Activated CD8-positive, alpha-beta memory T cell treated with anti-CD3 and anti-CD28 coated beads, Interleukin-2, amount 50 U/mL, for 1 hour (primary cell): ENCODE data around the gene CDCP1.

Experiments
- DNase-seq: peaks from one replicate; pipeline ENCODE4 v3.0.0-alpha.2; 2020; ENCODE audit errors: extremely low read depth

The CDCP1 gene

DNA sequence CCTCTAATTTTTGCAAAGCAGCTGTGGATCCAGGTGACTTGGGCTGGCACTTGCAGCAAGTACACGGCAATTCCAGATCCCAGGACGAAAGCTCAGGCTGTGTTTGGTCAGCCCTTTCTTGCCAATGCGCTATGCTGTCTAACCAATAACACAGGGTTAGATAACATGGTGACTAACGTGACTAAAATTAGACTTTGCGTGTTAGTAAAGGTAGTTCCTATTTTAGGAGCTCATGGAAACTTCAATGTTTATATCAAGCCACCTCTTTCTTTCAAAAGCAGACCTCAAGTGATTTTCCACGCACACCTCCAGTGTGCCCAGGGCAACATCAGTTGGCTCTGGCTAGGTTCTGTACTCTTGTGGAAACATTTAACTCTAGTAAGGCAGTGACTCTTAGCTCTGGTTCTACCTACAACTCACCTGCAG, 32.5 kb downstream of the CDCP1 start:
- no peak for DNase-seq

DNA sequence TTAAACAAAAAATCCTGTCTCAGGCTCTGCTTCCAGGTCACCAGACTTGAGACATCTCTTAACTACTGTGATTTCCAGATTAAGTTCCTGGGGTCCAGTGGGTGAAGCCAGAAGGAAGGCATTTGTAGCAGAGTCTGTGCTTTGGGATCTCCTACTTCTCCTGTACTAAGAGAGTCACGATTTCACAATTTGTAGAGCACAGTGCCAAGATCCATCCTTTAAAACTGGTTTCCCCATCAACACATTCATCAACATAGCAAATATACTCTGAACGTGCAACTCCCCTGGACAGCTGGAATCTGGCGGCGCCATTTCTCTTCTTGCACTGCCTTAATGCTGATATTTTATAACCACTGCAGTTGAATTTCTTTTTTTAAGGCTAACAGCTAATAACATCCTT, 33.2 kb downstream of the CDCP1 start:
- DNase-seq = no peak

DNA sequence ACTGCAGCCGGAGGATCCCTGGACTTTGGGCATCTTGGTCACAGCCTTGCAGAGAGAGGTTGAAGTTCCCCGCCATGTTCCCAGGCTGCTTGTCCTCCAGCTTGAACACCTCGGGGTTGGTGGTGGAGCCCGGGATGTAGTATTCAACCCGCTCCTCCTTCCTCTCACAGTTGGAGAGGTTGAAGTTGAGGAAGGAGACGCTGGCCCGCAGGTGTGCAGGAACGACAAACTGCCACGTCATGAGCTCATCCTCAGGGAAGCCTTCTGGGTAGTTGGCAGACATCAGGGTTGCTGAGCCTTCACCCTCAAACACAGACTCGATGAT, 35.7 kb downstream of the CDCP1 start:
- no peak for DNase-seq

DNA sequence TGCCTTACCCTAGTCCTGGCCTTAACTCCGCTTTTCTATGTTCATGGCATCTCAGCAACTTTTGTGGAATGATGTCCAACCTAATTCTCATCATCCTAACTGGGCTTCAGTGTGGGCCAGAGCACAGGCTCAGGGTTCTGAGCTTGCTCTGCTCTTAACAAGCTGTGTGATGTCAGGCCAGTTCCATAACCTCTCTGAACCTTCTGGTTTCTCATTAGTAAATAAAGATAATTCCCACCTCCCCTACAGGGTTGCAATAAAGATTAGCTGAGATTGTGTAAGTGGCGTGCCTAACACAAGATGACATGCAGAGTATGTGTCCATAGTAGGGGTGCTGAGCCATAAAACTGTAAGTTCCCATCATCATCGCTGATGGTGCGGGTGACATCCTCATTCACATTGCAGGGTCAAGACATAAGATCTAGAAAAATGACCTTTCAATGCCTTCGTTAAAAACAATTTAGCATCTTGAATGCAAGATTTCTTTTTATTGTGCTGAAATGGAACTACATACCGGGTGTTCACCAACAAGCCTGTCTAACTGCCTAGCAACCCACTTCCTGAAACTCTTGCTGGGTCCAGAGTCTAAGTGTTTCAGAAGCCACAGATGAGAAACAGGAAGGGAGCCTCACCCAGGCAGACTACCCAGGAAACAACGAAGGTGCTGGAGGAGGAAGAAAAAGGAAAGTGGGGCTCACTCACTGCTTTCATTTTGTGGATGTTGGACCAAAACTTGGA, 36.2 kb downstream of the CDCP1 start:
- DNase-seq = peak; percentile 11

DNA sequence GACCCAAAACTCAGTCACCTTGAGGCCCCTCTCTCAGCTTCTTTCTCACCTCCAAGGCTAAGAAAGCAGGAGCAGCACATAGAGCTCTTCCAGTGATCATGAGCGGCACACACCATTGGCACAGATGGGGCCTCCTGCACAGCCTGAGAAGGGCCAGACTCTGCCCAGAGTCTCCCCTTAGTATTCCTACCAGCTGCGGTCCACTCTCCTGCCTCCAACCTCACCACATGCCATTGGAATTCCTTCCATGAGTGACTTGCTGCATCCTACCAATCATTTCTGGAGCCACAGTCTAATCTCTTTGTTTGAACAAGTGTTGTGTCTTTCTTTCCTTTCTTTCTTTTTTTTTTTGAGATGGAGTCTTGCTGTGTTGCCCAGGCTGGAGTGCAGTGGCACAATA, 39.3 kb downstream of the CDCP1 start:
- DNase-seq = no peak

DNA sequence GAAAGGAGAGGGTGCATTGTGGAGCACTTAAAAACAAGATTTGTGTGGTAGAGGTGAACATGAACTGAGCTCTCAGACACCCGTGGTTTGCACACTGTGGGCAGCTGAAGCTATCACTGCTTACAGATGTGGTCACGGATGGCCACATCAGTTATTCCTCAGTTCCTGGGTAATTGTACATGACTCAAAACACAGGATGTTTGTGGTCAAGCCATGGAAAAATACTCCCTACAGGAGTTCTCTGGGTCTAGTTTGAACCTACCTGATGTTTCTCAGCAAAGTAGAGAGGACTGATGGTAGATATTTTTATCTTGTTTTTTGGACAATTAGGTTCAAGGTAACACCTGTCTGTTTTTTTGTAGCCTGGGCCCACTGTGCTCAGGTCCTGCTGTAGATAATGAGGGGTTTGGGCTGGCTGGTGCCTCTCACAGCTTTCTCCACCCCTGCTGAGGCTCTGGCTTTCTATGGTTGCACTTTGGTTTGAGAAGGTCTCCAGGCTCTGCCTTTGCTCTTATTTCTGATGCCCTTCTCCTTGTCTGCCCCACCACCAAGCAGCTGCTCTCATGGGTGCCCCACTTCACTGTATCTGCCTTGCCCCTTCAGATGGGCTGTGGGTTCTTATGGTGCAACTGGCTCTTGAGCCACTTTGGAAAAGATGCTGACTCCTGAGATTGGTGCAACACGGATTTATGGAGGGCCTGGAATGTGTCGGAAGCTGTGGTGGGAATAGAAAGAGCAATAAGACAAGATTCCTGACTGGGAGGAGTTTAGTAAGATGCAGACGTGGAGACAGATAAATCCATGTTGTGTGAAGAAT, 40.1 kb downstream of the CDCP1 start:
- peak; percentile 43 for DNase-seq

DNA sequence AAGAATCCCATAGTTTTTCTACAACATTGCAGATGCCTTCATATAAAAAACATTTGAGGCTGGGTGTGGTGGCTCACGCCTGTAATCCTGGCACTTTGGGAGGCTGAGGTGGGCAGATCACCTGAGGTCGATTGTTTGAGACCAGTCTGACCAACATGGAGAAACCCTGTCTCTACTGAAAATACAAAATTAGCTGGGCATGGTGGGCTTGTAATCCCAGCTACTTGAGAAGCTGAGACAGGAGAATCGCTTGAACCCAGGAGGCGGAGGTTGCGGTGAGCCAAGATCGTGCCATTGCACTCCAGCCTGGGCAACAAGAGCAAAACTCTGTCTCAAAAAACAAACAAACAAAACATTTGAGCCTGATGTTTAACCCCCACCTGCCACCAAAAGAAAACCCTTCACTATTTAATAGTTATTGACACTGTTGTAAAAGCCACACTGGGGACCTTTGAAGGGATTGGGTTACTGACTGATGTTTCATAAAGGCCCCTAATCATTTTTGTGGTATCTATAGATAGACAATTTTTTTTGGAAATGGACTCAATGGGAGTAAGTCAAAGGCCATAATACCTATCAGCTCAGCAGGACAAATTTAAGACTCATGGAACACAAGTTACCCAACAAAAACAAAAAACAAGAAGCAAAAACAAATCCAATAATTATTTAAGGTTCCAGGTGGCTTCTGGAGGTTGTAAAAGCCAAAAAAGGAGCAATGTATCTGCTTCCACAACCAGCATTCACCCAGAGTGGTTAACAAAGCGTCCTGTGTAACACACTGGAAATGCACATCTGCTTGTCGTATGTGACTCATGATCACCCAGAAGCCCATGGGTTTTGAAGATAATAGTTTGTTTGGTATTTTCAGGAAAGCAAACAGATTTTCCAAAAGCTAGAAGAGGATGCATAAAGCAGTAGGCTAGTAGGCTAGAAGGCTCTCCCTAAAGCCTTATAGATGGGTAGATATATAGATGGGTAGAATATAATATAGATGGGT, 41.2 kb downstream of the CDCP1 start:
- DNase-seq = no peak

DNA sequence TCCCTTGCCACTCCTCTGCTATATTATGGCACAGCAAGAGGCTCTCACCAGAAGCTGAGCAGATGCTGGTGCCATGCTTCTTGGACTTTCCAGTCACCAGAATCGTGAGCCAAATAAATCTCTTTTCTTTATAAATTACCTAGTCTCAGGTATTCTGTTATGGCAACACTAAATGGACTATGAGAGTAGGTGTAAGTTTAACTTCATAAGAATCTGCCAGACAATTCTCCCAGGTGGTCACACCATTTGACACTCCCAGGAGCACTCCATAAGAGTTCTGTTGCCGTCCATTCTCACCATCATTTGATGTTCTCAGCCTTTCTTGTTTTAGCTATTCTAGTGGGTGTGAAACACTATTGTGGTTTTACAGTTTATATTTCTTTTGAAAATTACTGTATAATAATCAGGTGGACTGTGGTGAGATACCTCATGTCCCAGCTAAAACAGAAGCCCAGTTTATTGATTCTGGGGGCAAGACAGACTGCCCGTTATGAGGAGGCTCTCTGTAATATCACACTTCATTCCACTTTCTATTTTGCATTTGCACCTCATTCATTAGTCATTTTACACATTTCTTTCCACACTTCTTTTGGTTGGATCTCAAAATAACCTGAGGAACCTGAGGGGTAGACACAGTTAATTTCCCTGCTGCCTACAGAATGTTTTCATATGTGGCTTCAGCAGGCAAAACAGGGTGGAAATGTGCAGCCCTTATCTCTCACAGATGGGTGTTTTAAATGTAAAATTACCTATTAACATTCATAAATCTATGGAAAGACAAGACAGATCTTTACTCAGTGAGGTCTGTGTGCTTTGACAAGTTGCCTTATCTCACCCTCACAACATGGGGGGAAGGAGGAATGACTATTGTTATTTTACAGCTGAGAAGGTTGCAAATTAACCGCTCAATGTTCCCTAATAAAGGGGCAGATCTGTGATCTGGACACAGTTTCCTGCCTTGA, 42.1 kb downstream of the CDCP1 start:
- DNase-seq = no peak

DNA sequence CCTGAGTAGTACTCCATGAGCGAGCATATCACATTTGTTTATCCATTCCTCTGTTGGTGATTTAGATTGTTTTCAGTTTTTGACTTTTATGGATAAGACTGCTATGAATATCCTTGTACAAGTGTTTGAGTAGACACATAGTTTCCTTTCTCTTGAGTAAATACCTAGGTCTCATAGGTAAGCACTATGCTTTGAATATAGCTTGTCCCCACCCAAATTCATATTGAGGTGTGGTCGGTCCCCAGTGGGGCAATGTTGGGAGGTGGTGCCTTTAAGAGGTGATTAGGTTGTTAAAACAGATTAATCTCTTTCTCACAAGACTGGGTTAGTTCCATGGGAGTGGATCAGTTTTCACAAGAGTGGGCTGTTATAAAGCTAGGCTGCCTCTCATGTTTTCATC, 42.8 kb downstream of the CDCP1 start:
- DNase-seq = no peak

DNA sequence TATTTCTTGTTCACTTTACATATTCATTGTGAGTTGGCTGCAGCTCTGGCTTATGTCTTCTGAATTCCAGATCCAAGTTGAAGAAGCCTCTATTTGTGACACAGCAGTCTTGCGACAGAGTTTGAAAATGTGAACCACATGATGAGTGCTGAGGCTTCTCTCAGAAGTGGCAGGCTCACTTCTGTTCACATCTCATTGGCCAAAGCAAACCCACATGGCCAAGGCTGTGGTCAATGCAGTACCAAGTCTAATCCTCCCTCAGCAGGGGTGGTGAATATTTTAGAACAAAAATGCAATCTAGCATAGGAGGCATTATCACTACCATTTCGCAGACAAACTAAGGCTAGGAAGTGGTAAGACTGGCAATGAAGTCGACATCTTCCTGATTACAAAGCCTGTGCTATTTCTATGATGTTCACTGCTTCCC, 45.2 kb downstream of the CDCP1 start:
- DNase-seq = no peak

DNA sequence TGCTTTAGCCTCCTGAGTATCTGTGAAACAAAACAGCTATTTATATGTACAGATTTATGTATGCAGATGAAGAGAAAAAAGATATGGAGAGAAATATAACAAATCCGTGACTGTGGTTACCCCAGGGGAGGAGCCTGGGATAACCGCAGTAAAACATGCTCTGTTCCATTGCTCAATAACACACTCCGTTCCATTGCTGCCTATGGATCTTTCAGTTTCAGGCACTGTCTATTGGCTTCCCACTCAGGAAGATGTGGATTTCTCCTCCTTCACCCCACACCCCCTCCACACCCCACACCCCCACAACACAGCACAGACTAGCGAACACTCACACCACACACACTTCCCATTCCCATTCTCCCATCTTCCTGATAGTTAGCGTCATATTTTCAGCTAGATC, 47.9 kb downstream of the CDCP1 start:
- DNase-seq = no peak

DNA sequence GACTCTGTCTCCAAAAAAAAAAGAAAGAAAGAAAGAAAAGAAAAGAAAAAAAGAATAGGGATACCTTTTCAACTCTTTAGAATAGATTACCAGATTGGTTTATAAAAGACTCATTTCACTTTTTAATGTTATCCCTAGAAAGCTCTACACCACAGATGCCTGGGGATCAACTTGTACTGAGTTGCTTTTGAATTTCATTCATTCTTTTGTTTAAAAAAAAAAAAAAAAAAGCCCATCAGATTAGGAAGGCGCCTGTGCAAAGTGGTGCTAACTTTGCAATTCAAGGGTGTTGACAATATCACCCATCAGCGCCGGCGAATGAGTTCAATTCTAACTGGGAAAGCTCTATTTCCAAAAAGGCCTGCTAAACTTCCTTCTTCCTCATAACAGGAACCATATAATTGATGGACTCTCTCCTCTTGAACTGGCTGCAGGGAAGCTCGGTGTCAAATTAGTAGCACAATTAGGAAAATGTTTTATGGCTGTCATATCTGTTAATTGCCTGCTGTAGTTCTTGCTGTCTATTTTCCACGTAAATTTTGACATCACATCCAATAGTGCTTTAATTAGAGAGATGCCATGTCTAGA, 48.8 kb downstream of the CDCP1 start:
- no peak for DNase-seq

DNA sequence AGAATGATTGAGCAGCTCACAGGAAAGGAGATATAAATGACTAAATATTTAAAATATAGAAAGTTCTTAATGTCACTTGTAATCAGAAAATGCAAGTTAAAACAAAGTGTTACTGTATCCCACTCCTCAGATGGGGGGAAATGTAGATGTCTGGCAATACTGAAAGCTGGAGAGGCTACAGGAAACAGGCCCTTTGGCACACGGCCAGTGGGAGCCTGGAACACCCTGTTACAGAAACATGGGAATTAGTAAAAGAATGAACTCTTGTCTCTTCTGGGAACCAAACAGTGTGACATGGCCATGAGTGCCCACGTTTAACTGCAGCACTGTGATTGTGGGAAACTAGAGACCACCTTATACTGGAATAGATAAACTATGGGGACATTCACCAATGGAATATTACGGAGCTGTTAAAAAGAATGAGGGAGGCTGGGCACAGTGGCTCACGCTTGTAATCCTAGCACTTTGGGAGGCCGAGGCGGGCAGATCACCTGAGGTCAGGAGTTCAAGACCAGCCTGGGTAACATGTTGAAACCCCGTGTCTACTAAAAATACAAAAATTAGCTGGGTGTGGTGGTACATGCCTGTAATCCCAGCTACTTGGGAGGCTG, 50.2 kb downstream of the CDCP1 start:
- DNase-seq = no peak

DNA sequence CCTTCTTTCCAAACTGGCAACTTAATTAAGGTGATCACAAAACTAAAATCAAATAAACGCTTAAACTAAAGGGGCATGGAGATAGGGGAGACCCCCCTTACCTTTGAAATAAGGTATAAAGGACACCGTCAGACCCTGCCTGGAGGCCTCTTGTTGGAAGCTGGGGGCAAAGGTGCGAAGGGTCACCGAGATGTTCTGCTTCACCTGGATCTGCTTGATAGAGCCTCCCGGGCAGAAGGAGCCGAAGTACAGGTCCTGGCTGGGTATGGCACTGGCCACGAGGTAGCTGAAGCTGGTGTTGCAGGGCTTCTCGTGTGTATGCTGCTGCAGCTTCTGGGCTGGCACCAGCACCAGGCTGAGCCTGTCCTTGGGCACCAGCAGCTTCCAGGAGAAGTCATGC, 53.0 kb downstream of the CDCP1 start:
- no peak for DNase-seq

DNA sequence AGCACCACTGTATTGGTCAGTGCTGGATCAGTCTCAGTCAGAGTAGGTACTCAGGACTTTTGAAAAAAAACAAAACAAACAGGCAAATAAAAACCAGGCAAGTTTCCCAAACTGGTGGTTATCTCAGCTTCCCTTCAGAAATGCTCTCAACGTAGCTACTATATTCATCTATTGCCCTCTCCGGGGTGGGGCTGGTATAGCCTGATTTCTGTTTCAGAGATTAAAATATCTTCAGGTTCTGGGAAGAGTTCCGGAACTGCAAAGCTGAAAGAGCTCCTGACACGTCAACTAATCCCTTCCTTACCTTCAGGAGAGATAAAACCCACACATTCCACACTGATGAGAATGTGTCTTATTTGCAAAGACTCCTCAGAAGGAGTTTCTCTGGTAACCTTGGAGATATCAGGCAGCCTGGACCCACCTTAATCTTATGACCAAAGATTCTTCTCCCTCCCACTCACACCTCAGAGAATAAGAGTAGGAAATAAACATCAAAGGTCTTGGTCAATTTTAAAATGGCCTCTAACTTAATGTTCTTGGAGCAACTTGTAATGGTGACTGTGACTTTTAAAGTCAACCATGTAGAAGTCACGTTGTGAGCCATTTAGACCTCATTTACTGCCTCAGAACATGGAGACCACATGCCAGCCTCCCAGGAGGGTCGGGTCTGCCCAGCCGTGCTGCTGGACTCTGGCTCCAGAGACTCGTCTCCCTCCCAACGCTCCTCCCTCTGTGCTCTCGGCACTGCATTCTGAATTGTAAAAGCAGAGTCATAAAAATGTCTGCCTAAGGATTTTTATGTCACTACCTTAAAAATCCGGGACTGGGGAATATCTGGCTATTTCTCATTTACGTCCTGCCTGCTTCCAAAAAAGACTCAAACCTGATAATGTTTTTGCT, 53.8 kb downstream of the CDCP1 start:
- no peak for DNase-seq

DNA sequence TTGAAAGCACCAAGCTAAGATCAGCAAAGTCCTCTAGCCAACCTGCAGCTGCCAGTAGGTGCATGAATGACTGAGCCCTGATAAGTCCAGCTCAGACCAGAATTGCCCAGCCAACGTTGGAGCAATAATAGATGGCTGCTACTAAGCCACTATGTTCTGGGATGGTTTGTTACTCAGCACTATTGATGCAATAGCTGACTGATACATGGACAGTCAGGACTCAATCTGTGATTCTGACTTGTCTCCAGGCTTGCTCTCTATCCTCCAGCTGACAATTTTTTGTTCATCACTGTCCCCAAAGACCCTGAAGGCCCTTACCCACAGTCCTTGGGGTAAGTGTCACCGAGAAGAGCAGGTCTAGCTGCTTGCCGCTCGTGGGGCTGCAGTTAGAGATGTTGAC, 55.3 kb downstream of the CDCP1 start:
- DNase-seq = no peak

DNA sequence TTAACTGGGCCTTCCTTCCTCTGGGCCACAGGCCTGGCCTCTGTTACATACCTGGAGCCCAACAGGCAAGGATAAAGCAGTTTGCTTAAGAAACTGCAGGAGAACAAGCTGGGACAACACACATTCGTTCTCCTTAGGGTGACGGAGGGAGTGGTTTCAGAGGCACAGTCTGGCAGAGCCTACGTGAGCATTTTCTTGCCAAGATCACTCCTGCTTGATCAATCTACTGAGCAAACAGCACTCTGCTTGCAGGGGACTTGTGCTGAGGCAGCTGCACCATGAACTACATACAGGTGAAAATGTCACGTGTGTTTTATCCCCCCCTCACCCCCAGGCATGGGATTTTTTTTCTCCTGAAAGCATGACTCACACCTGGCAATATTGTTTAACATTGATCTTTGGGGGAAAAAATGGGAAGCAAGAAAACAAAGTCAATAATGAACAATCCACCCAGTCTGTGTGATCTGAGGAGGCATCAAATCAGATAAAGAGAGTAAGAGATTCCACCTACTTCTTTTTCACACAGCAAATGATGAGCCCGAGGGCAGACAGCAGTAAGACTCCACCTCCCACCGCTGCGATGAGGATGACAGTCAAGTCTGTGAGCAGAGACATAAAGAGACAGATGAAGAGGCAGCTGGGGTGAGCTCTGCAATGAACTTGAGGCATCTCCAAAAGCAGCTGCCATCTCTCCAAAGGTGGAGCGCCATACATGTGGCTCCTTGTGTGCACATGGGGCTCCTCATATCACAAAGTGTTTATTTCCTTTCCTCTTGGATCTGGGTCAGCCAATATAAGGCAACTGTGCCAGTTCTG, 57.4 kb downstream of the CDCP1 start:
- no peak for DNase-seq

DNA sequence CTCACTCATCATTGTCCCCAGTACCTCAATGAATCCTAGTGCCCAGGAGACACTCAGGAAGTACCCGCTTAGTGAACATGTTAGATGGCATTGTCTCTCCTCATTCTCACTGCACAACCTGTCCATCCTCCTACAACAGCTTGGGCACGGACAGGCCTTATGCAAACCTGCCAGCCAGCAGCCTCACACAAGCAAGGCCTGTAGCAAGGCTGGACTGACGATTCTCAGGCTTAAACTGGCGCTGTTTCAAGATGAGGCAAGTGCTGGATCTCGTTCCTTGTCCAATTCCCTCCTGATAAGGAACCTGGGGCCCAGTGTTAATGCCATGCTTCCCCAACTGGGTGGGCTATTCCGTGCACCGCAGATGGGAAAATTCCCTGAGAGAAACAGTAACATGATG, 59.0 kb downstream of the CDCP1 start:
- no peak for DNase-seq
